Prostate gland (tissue), 2 donors: ENCODE data around the gene ZP2.

ENCODE experiments used
- POLR2AphosphoS5 ChIP-seq: sonication (generic); formaldehyde crosslinking; IDR thresholded peaks from one replicate; pipeline ENCODE4 v1.6.1; 2017; ENCODE audit warnings: antibody characterized with exemption
- TF ChIP-seq, protein P1 (sequence below), 4 experiments: fragments of 200-600 bp in 2 of 4; fragments of 450-650 bp in 2 of 4; sonication (generic) in 2 of 4; IDR thresholded peaks; 1 replicate in 3 of 4; 2 replicates in 1 of 4; pipeline ENCODE4 v1.5.1; 2016 to 2019; ENCODE audit warnings: antibody characterized with exemption in 4 of 4, mild to moderate bottlenecking in 2 of 4, moderate library complexity in 2 of 4

DNA sequence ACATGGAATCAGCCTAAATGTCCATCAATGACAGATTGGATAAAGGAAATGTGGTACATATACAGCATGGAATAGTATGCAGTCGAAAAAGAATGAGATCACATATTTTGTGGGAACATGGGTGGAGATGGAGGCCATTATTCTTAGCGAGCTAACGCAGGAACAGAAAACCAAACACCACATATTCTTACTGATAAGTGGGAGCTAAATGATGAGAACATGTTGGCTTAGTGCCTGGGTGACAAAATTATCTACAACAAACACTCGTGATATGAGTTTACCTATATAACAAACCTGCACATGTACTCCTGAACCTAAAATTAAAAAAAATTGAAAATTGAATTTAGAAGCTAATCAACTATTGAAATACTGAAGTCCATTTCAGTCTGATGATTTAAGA lies 28.3 kb upstream of the ZP2 start:
- TF ChIP-seq POLR2AphosphoS5 = no peak
- TF ChIP-seq, protein P1, sequence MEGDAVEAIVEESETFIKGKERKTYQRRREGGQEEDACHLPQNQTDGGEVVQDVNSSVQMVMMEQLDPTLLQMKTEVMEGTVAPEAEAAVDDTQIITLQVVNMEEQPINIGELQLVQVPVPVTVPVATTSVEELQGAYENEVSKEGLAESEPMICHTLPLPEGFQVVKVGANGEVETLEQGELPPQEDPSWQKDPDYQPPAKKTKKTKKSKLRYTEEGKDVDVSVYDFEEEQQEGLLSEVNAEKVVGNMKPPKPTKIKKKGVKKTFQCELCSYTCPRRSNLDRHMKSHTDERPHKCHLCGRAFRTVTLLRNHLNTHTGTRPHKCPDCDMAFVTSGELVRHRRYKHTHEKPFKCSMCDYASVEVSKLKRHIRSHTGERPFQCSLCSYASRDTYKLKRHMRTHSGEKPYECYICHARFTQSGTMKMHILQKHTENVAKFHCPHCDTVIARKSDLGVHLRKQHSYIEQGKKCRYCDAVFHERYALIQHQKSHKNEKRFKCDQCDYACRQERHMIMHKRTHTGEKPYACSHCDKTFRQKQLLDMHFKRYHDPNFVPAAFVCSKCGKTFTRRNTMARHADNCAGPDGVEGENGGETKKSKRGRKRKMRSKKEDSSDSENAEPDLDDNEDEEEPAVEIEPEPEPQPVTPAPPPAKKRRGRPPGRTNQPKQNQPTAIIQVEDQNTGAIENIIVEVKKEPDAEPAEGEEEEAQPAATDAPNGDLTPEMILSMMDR (IDR thresholded peaks at IDR 0.05) = no peak
